Prostate gland (tissue), 2 donors: ENCODE data around the gene REEP3.

ENCODE experiments used
- POLR2A ChIP-seq: fragments of 450-650 bp; IDR thresholded peaks from one replicate; pipeline ENCODE4 v1.6.1; 2016; ENCODE audit warnings: antibody characterized with exemption, mild to moderate bottlenecking
- TF ChIP-seq, protein P1 (sequence below), 4 experiments: fragments of 200-600 bp in 2 of 4; fragments of 450-650 bp in 2 of 4; sonication (generic) in 2 of 4; IDR thresholded peaks; 1 replicate in 3 of 4; 2 replicates in 1 of 4; pipeline ENCODE4 v1.5.1; 2016 to 2019; ENCODE audit warnings: antibody characterized with exemption in 4 of 4, mild to moderate bottlenecking in 2 of 4, moderate library complexity in 2 of 4

GRCh38 chr10:63536698-63537097 lies 15.5 kb downstream of the REEP3 start:
- TF ChIP-seq, protein P1, sequence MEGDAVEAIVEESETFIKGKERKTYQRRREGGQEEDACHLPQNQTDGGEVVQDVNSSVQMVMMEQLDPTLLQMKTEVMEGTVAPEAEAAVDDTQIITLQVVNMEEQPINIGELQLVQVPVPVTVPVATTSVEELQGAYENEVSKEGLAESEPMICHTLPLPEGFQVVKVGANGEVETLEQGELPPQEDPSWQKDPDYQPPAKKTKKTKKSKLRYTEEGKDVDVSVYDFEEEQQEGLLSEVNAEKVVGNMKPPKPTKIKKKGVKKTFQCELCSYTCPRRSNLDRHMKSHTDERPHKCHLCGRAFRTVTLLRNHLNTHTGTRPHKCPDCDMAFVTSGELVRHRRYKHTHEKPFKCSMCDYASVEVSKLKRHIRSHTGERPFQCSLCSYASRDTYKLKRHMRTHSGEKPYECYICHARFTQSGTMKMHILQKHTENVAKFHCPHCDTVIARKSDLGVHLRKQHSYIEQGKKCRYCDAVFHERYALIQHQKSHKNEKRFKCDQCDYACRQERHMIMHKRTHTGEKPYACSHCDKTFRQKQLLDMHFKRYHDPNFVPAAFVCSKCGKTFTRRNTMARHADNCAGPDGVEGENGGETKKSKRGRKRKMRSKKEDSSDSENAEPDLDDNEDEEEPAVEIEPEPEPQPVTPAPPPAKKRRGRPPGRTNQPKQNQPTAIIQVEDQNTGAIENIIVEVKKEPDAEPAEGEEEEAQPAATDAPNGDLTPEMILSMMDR (IDR thresholded peaks at IDR 0.05): no peak
- no peak for TF ChIP-seq POLR2A
